Measurements from ENCODE around the gene POLR3K.

- TF ChIP-seq POLR2AphosphoS5 (IDR thresholded peaks at IDR 0.05): peak; percentile 93
- TF ChIP-seq CTCF (IDR thresholded peaks at IDR 0.05 in 8 of 11, conservative IDR thresholded peaks at IDR 0.05 in 3 of 11): peak in 1 of 11 experiments; percentile 24
These were observed 24.5 kb upstream of the POLR3K start, which contains the start of gene MPG for GRCh38 chr16:77807-78443.
